ENCODE measurements around the gene TOGARAM2.

DNA sequence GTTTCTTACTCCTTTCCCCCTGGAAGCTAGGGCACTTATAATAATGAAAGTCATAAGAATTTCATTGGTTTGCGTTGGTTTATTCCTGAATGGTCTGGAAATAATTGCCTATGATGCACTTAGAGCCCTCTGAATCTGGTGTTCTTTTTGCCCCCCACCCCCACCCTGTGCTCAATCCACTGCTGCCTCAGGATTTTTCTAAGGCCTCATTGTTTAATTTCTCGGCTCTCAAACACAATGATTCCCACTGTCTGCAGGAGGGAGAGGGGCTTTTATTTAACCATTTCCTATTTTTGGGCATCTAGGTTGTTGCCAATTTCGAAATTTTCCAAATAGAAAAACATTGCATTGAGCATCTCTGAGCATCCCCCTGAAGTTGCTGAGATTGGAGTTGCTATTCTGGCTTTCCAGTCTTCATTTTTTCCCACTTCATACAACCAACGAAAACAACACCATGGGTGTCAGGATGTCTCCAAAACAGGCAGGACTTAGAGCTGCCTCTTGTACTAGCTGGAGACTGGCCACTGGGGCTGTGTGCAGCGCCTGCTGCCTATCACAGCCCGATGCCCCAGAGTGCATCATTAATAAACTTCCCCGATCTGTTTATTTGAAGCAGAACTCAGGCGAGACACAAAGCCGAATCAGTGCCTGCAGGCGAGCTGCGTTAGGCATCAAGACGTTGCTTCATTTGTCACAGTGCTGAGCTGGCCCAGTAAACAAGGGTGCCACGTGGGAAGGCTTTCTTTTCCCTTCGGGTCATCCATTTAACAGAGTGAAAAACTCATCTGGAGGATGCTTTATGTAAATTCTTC lies 95.0 kb downstream of the TOGARAM2 start:
- TF ChIP-seq, protein P1, sequence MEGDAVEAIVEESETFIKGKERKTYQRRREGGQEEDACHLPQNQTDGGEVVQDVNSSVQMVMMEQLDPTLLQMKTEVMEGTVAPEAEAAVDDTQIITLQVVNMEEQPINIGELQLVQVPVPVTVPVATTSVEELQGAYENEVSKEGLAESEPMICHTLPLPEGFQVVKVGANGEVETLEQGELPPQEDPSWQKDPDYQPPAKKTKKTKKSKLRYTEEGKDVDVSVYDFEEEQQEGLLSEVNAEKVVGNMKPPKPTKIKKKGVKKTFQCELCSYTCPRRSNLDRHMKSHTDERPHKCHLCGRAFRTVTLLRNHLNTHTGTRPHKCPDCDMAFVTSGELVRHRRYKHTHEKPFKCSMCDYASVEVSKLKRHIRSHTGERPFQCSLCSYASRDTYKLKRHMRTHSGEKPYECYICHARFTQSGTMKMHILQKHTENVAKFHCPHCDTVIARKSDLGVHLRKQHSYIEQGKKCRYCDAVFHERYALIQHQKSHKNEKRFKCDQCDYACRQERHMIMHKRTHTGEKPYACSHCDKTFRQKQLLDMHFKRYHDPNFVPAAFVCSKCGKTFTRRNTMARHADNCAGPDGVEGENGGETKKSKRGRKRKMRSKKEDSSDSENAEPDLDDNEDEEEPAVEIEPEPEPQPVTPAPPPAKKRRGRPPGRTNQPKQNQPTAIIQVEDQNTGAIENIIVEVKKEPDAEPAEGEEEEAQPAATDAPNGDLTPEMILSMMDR (conservative IDR thresholded peaks at IDR 0.05): no peak
- no peak for TF ChIP-seq ZFX (IDR thresholded peaks at IDR 0.05)
